Naive thymus-derived CD4-positive, alpha-beta T cell (primary cell): ENCODE results near the gene ALPL. TPM values are rescaled to one million over a fixed set of nuclear protein-coding genes. Genes with fewer than 3 reads are reported as not detected.

Source experiments
- ATAC-seq: fragments of 150-1000 bp; cut with Tn5 transposase; 2 replicates; pipeline ENCODE4 v1.10.0; 2021; ENCODE audit warnings: mild to moderate bottlenecking, moderate library complexity
- CTCF ChIA-PET: fragments of 350-600 bp; sonication (Branson Sonifier 250); formaldehyde crosslinking; loops from one replicate; lab custom pipeline; 2021; ENCODE audit warnings: antibody characterized with exemption; lab: Charles Lee
- POLR2A ChIA-PET: fragments of 350-600 bp; sonication (Branson Sonifier 250); formaldehyde crosslinking; loops from one replicate; lab custom pipeline; 2021; ENCODE audit warnings: antibody characterized with exemption, inconsistent platforms; lab: Charles Lee
- DNase-seq, 9 donors: peaks; one replicate each; pipeline versions ENCODE4 v3.0.0 to v3.0.0-alpha.2; 2020 to 2022; ENCODE audit warnings: mixed read lengths in 1 of 9
- H3K27ac ChIP-seq: one replicate; pipeline ENCODE4 v1.7.0; 2013; ENCODE audit warnings: mild to moderate bottlenecking, low read depth, low read length, moderate library complexity
- H3K27me3 ChIP-seq, 2 donors: one replicate each; pipeline ENCODE4 v1.7.0; 2013; ENCODE audit warnings: low read length in 2 of 2, mild to moderate bottlenecking in 2 of 2, moderate library complexity in 2 of 2; ENCODE audit not compliant: control insufficient read depth in 2 of 2, insufficient read depth in 2 of 2
- H3K36me3 ChIP-seq, 3 experiments: 1 replicate in 2 of 3; 2 replicates in 1 of 3; pipeline ENCODE4 v1.7.0; 2013; ENCODE audit warnings: low read length in 3 of 3, mild to moderate bottlenecking in 3 of 3, moderate library complexity in 1 of 3; ENCODE audit not compliant: insufficient read depth in 3 of 3, control insufficient read depth in 2 of 3
- H3K4me1 ChIP-seq, 2 donors: one replicate each; pipeline ENCODE4 v1.7.0; 2013; ENCODE audit warnings: low read length in 2 of 2, mild to moderate bottlenecking in 2 of 2, moderate library complexity in 1 of 2; ENCODE audit not compliant: control insufficient read depth in 2 of 2, insufficient read depth in 2 of 2
- H3K4me3 ChIP-seq: 2 replicates; pipeline ENCODE4 v1.7.0; 2013; ENCODE audit warnings: mild to moderate bottlenecking, low read length
- H3K9me3 ChIP-seq, 3 experiments: 1 replicate in 2 of 3; 2 replicates in 1 of 3; pipeline ENCODE4 v1.7.0; 2013; ENCODE audit warnings: low read length in 3 of 3; ENCODE audit not compliant: control insufficient read depth in 2 of 3
- H3K27ac Mint-ChIP-seq, 9 donors: one replicate each; pipeline ENCODE4 v1.8.0; 2020 to 2022; ENCODE audit warnings: mixed read lengths in 9 of 9, mild to moderate bottlenecking in 8 of 9, moderate library complexity in 5 of 9, inconsistent platforms in 2 of 9
- H3K27me3 Mint-ChIP-seq, 5 donors: one replicate each; pipeline ENCODE4 v1.8.0; 2021 to 2022; ENCODE audit warnings: mixed read lengths in 5 of 5, mild to moderate bottlenecking in 1 of 5
- H3K36me3 Mint-ChIP-seq, 5 donors: one replicate each; pipeline ENCODE4 v1.8.0; 2020 to 2022; ENCODE audit warnings: mixed read lengths in 5 of 5, mild to moderate bottlenecking in 3 of 5, inconsistent platforms in 1 of 5
- H3K4me1 Mint-ChIP-seq, 7 donors: one replicate each; pipeline ENCODE4 v1.8.0; 2020 to 2022; ENCODE audit warnings: mixed read lengths in 7 of 7, mild to moderate bottlenecking in 3 of 7, inconsistent platforms in 1 of 7
- H3K4me3 Mint-ChIP-seq, 10 donors: one replicate each; pipeline ENCODE4 v1.8.0; 2020 to 2022; ENCODE audit warnings: mild to moderate bottlenecking in 10 of 10, mixed read lengths in 10 of 10, moderate library complexity in 6 of 10, inconsistent platforms in 2 of 10
- H3K9me3 Mint-ChIP-seq, 11 donors: one replicate each; pipeline ENCODE4 v1.8.0; 2020 to 2022; ENCODE audit warnings: mixed read lengths in 11 of 11, mild to moderate bottlenecking in 4 of 11, inconsistent platforms in 1 of 11, moderate library complexity in 1 of 11
- intact Hi-C, 2 donors: fragments of 100-400 bp; cut with micrococcal nuclease; formaldehyde crosslinking; loops; one replicate each; pipeline ENCODE4 v1.15.1; 2023
- polyA plus RNA-seq, 2 donors: library from polyadenylated mRNA; unstranded; fragments of 300-500 nt; fragmentation: Illumina TruSeq; gene quantifications; one replicate each; pipeline ENCODE4 v1.2.3, GENCODE V29; 2021
- total RNA-seq, 6 experiments: library from RNA in 5 of 6; stranded (reverse) in 5 of 6; gene quantifications; 1 replicate in 5 of 6; 2 replicates in 1 of 6; pipeline ENCODE4 v1.2.3 and lab custom pipeline; 2021 to 2026

Gene ALPL
- total and polyA plus RNA-seq, 7 experiments from 2014 or later = not detected

DNA sequence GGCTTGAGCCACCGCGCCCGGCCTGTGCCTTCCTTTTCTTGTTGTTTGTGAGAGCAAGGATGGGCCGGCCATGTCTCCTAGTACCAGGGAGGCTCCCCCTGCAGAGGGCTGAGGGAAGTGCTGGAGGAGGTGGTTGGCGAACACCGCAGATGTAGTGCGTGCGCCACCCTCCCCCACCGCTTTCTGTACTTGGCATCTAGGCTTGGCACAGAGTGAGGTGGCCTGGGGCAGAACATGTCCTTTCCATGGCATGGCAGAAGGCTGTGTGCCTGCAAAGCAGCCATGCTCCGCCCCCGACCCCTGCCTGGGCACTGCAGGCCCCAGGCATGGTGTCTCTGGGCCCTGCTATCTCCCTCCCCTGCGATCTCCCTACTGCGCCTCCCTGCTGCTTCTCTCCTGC lies 30.7 kb downstream of the ALPL start:
- Mint-ChIP-seq H3K27ac (no peak overlapping the region), H3K36me3 (no peaks in the 10 kb centered on the region), H3K4me1 (no peaks in the 10 kb centered on the region), H3K27me3 (peaks cover 9 to 32% (median 31%) of the 10 kb centered on the region in 5 donors), H3K9me3 (no peaks in the 10 kb centered on the region), H3K4me3 (no peak overlapping the region)
- ATAC-seq (no peak), DNase-seq (no peak)
- ChIA-PET CTCF (no interaction called here), POLR2A (no interaction called here)
- H3K9me3 ChIP-seq = no peaks in the 10 kb centered on the region
- no peak overlapping the region for H3K27ac ChIP-seq
- intact Hi-C loops = no loop called here
- H3K27me3 ChIP-seq = no peaks in the 10 kb centered on the region
- H3K4me1 ChIP-seq = no peaks in the 10 kb centered on the region
- no peak overlapping the region for H3K4me3 ChIP-seq
- no peaks in the 10 kb centered on the region for H3K36me3 ChIP-seq

DNA sequence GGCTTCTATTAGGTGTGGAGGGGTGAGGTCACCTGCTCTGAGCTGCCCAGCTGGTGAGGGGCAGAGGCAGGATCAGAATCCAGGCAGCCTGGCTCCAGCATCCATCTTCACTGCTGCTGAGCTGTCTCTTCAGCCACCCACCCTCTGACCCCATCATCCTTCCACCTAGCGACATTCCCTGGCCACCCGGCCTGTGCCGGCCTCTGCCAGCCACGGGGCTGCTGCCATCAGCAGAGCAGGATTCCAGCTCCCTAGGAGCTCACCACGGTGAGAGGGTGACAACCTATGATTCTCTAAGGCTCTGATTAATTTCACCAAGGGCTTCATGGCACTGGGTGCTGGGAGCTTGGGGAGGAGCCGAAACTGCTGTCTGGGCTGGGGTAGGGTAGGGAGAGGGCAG lies 32.1 kb downstream of the ALPL start:
- DNase-seq (no peak), ATAC-seq (no peak)
- H3K4me1 ChIP-seq = no peaks in the 10 kb centered on the region
- H3K36me3 ChIP-seq = no peaks in the 10 kb centered on the region
- Mint-ChIP-seq H3K27me3 (peaks cover 9 to 32% (median 27%) of the 10 kb centered on the region in 5 donors), H3K4me3 (no peak overlapping the region), H3K4me1 (no peaks in the 10 kb centered on the region), H3K36me3 (no peaks in the 10 kb centered on the region), H3K9me3 (no peaks in the 10 kb centered on the region), H3K27ac (no peak overlapping the region)
- H3K27me3 ChIP-seq = no peaks in the 10 kb centered on the region
- ChIA-PET CTCF (no interaction called here), POLR2A (no interaction called here)
- no peak overlapping the region for H3K4me3 ChIP-seq
- no peak overlapping the region for H3K27ac ChIP-seq
- no peaks in the 10 kb centered on the region for H3K9me3 ChIP-seq
- intact Hi-C loops = no loop called here

GRCh38 chr1:21541835-21542234 lies 32.6 kb downstream of the ALPL start:
- intact Hi-C loops = no loop called here

GRCh38 chr1:21543598-21543997 lies 34.4 kb downstream of the ALPL start:
- Mint-ChIP-seq H3K36me3 (no peaks in the 10 kb centered on the region), H3K27me3 (peaks cover 9 to 24% (median 15%) of the 10 kb centered on the region in 5 donors), H3K4me3 (no peak overlapping the region), H3K4me1 (no peaks in the 10 kb centered on the region), H3K27ac (no peak overlapping the region), H3K9me3 (no peaks in the 10 kb centered on the region)
- Histone ChIP-seq H3K27ac (no peak overlapping the region), H3K9me3 (no peaks in the 10 kb centered on the region), H3K36me3 (no peaks in the 10 kb centered on the region), H3K4me1 (no peaks in the 10 kb centered on the region), H3K4me3 (no peak overlapping the region), H3K27me3 (no peaks in the 10 kb centered on the region)
- ATAC-seq (no peak), DNase-seq (no peak)
- ChIA-PET CTCF (no interaction called here), POLR2A (no interaction called here)
- intact Hi-C loops = no loop called here

More at GRCh38 chr1:21541835-21542234, 32.6 kb downstream of the ALPL start:
- DNase-seq (no peak), ATAC-seq (no peak)
- no peaks in the 10 kb centered on the region for H3K36me3 ChIP-seq
- Mint-ChIP-seq H3K4me1 (no peaks in the 10 kb centered on the region), H3K9me3 (no peaks in the 10 kb centered on the region), H3K27ac (no peak overlapping the region), H3K4me3 (no peak overlapping the region), H3K27me3 (peaks cover 9 to 32% (median 27%) of the 10 kb centered on the region in 5 donors), H3K36me3 (no peaks in the 10 kb centered on the region)
- ChIA-PET POLR2A (no interaction called here), CTCF (no interaction called here)
- no peak overlapping the region for H3K4me3 ChIP-seq
- no peaks in the 10 kb centered on the region for H3K27me3 ChIP-seq
- H3K4me1 ChIP-seq = no peaks in the 10 kb centered on the region
- no peak overlapping the region for H3K27ac ChIP-seq
- H3K9me3 ChIP-seq = no peaks in the 10 kb centered on the region

GRCh38 chr1:21544095-21544494 lies 34.9 kb downstream of the ALPL start:
- DNase-seq = no peak
- ATAC-seq = no peak
- intact Hi-C loops = no loop called here
- Mint-ChIP-seq H3K9me3 (no peaks in the 10 kb centered on the region), H3K27ac (no peak overlapping the region), H3K4me1 (no peaks in the 10 kb centered on the region), H3K4me3 (no peak overlapping the region), H3K27me3 (peaks cover 9 to 19% (median 10%) of the 10 kb centered on the region in 5 donors), H3K36me3 (no peaks in the 10 kb centered on the region)
- POLR2A ChIA-PET = no interaction called here
- Histone ChIP-seq H3K36me3 (no peaks in the 10 kb centered on the region), H3K4me3 (no peak overlapping the region), H3K27ac (no peak overlapping the region), H3K27me3 (no peaks in the 10 kb centered on the region), H3K9me3 (no peaks in the 10 kb centered on the region), H3K4me1 (no peaks in the 10 kb centered on the region)
- CTCF ChIA-PET = no interaction called here

- Mint-ChIP-seq H3K9me3 (no peaks in the 10 kb centered on the region), H3K27ac (no peak overlapping the region), H3K4me3 (no peak overlapping the region), H3K4me1 (peaks cover 0 to 3% (median 0%) of the 10 kb centered on the region in 7 donors), H3K27me3 (peaks cover 0 to 15% (median 10%) of the 10 kb centered on the region in 5 donors), H3K36me3 (no peaks in the 10 kb centered on the region)
- no peak for DNase-seq
- ChIA-PET POLR2A (no interaction called here), CTCF (no interaction called here)
- Histone ChIP-seq H3K4me1 (no peaks in the 10 kb centered on the region), H3K4me3 (no peak overlapping the region), H3K27me3 (no peaks in the 10 kb centered on the region), H3K9me3 (no peaks in the 10 kb centered on the region), H3K27ac (no peak overlapping the region), H3K36me3 (no peaks in the 10 kb centered on the region)
- intact Hi-C loops = no loop called here
- no peak for ATAC-seq
Measured at GRCh38 chr1:21546122-21546825, 37.1 kb downstream of the ALPL start.

DNA sequence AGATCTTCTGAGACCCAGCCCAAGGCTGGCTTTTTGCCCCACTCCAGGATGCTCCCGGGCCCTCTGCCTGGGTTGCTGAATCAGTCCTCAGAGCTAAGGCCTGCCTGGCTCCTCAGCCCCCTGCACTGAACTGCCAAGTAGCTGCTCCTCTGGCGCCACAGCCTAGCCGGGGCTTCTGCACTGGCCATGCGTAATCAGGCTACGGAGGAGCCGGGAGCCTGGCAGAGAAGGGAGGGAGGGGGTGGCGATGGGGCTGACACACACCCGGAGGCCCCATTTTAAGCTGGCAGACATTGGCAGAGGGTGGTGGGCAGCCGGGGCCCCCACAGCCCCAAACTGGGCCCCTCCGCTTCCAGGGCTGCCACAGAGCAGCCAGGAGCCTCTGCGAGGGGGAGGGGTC lies 38.7 kb downstream of the ALPL start:
- Mint-ChIP-seq H3K27ac (no peak overlapping the region), H3K27me3 (peaks cover 0 to 17% (median 11%) of the 10 kb centered on the region in 5 donors), H3K36me3 (no peaks in the 10 kb centered on the region), H3K4me3 (no peak overlapping the region), H3K4me1 (peaks cover 0 to 3% (median 0%) of the 10 kb centered on the region in 7 donors), H3K9me3 (no peaks in the 10 kb centered on the region)
- Histone ChIP-seq H3K4me1 (no peaks in the 10 kb centered on the region), H3K9me3 (no peaks in the 10 kb centered on the region), H3K36me3 (no peaks in the 10 kb centered on the region), H3K4me3 (no peak overlapping the region), H3K27ac (no peak overlapping the region), H3K27me3 (no peaks in the 10 kb centered on the region)
- ATAC-seq (no peak), DNase-seq (no peak)
- intact Hi-C loops = no loop called here
- POLR2A ChIA-PET = no interaction called here
- CTCF ChIA-PET = no interaction called here
